ENCODE data around the gene CCDC34.

CCDC34 gene

DNA sequence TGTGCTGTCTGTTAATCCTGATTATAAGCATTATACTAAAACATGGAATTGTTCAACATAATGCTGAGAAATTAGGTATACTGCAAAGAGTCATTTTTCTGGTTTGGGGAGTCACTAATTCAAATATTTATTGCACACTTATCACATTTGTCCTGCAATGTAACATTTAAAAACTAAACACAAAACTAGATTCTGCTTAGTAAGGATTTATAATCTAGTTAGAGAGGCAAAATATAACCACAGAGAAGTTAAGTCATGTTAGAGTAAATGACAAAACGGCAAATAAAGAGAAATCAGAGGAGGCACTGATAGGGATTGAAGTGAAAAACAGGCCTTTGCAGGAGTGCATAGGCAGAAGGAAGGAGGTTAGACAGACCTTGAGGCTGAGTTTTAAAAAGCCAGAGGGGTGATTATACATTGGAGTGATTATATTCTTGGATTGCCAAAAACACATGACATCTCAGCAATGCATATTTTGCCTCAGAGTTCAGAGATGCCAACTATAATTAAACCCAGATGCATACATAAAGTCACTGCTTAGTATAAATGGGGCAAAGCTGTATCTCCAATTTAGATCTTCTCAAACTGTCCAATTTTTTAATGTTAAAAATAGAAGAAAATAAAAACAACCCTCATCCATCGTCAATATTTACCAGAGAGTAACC is 49.7 kb downstream of the CCDC34 start:
- no peak for TF ChIP-seq POLR2AphosphoS5 (IDR thresholded peaks at IDR 0.05; ENCODE audit: low read depth, low read length)
- TF ChIP-seq, protein P1, sequence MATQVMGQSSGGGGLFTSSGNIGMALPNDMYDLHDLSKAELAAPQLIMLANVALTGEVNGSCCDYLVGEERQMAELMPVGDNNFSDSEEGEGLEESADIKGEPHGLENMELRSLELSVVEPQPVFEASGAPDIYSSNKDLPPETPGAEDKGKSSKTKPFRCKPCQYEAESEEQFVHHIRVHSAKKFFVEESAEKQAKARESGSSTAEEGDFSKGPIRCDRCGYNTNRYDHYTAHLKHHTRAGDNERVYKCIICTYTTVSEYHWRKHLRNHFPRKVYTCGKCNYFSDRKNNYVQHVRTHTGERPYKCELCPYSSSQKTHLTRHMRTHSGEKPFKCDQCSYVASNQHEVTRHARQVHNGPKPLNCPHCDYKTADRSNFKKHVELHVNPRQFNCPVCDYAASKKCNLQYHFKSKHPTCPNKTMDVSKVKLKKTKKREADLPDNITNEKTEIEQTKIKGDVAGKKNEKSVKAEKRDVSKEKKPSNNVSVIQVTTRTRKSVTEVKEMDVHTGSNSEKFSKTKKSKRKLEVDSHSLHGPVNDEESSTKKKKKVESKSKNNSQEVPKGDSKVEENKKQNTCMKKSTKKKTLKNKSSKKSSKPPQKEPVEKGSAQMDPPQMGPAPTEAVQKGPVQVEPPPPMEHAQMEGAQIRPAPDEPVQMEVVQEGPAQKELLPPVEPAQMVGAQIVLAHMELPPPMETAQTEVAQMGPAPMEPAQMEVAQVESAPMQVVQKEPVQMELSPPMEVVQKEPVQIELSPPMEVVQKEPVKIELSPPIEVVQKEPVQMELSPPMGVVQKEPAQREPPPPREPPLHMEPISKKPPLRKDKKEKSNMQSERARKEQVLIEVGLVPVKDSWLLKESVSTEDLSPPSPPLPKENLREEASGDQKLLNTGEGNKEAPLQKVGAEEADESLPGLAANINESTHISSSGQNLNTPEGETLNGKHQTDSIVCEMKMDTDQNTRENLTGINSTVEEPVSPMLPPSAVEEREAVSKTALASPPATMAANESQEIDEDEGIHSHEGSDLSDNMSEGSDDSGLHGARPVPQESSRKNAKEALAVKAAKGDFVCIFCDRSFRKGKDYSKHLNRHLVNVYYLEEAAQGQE (IDR thresholded peaks at IDR 0.05; ENCODE audit: insufficient read depth in 1 of 2, low read depth in 2 of 2, low read length in 2 of 2), result no peak
- no peak for TF ChIP-seq SIN3A (IDR thresholded peaks at IDR 0.05; ENCODE audit: borderline replicate concordance, insufficient read depth, low read length)

GRCh38 chr11:27312110-27312509 is 50.9 kb downstream of the CCDC34 start:
- TF ChIP-seq TAF1 (IDR thresholded peaks at IDR 0.05; ENCODE audit: borderline replicate concordance, insufficient read depth, low read length) (no peak), POLR2AphosphoS5 (IDR thresholded peaks at IDR 0.05; ENCODE audit: low read depth, low read length) (no peak), SIN3A (IDR thresholded peaks at IDR 0.05; ENCODE audit: borderline replicate concordance, insufficient read depth, low read length) (no peak), FOXP2 (optimal IDR thresholded peaks at IDR 0.05; ENCODE audit: borderline replicate concordance, extremely low read depth, extremely low read length, insufficient read depth) (no peak)
- TF ChIP-seq, protein P1 (IDR thresholded peaks at IDR 0.05; ENCODE audit: insufficient read depth in 1 of 2, low read depth in 2 of 2, low read length in 2 of 2), result no peak

DNA sequence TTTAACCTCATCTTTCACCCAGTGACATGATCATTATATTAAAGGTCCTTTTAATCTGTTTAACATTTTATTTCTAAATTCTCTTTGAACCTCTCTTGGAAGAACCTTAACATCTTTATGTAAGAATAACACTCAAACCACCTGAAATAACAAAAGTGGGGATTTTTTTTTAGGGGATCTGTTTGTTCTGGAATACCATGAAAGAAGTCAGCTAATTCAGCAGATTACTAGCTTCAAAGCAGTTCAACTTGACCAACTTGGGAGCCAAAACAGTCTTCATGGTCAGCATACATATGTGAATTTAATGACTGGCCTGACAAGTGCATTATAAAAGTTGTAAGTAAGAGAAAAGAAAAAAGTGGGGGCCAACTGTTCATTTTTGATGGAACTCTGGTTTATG is 52.3 kb downstream of the CCDC34 start:
- TF ChIP-seq POLR2AphosphoS5 (IDR thresholded peaks at IDR 0.05; ENCODE audit: low read depth, low read length) (no peak; the same call in 1 of the 2 replicates), TAF1 (IDR thresholded peaks at IDR 0.05; ENCODE audit: borderline replicate concordance, insufficient read depth, low read length) (no peak), SIN3A (IDR thresholded peaks at IDR 0.05; ENCODE audit: borderline replicate concordance, insufficient read depth, low read length) (no peak), FOXP2 (optimal IDR thresholded peaks at IDR 0.05; ENCODE audit: borderline replicate concordance, extremely low read depth, extremely low read length, insufficient read depth) (no peak)
- TF ChIP-seq, protein P1 (IDR thresholded peaks at IDR 0.05; ENCODE audit: insufficient read depth in 1 of 2, low read depth in 2 of 2, low read length in 2 of 2), result no peak

GRCh38 chr11:27310182-27310581 is 52.8 kb downstream of the CCDC34 start:
- no peak for TF ChIP-seq FOXP2 (optimal IDR thresholded peaks at IDR 0.05; ENCODE audit: borderline replicate concordance, extremely low read depth, extremely low read length, insufficient read depth)
- no peak for TF ChIP-seq POLR2AphosphoS5 (IDR thresholded peaks at IDR 0.05; ENCODE audit: low read depth, low read length)
- TF ChIP-seq SIN3A (IDR thresholded peaks at IDR 0.05; ENCODE audit: borderline replicate concordance, insufficient read depth, low read length), result no peak
- TF ChIP-seq, protein P1 (IDR thresholded peaks at IDR 0.05; ENCODE audit: insufficient read depth in 1 of 2, low read depth in 2 of 2, low read length in 2 of 2), result no peak

DNA sequence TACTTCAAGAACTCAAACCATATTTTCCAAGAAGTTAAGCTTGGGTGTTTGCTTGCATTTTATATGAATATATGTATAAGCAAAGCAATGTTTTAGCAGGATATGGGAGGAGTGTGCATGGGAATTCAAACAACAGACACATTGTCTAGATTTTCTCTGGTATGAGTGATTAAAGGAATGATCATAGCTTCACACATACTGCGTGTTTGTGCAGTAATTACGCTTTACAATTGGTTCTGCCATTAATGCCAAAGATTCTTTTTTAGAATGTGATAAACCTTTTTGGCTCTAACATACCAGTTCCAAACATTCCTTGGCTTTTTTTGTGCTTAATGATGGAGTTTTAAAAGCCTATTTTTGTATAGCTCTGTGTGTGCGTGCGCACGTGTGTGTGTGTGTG is 54.0 kb downstream of the CCDC34 start:
- no peak for TF ChIP-seq TAF1 (IDR thresholded peaks at IDR 0.05; ENCODE audit: borderline replicate concordance, insufficient read depth, low read length)
- TF ChIP-seq, protein P1 (IDR thresholded peaks at IDR 0.05; ENCODE audit: insufficient read depth in 1 of 2, low read depth in 2 of 2, low read length in 2 of 2), result no peak
- no peak for TF ChIP-seq POLR2AphosphoS5 (IDR thresholded peaks at IDR 0.05; ENCODE audit: low read depth, low read length)
- no peak for TF ChIP-seq FOXP2 (optimal IDR thresholded peaks at IDR 0.05; ENCODE audit: borderline replicate concordance, extremely low read depth, extremely low read length, insufficient read depth)
- no peak for TF ChIP-seq SIN3A (IDR thresholded peaks at IDR 0.05; ENCODE audit: borderline replicate concordance, insufficient read depth, low read length)
